Panc1 (cell line): ENCODE measurements around the gene NKD1.

Source experiments
- CTCF ChIP-seq: fragments of 450-650 bp; IDR thresholded peaks from 2 replicates; pipeline ENCODE4 v1.5.1; 2017; ENCODE audit warnings: mild to moderate bottlenecking
- POLR2AphosphoS5 ChIP-seq: IDR thresholded peaks from 2 replicates; pipeline ENCODE4 v1.6.1; 2012; ENCODE audit warnings: mild to moderate bottlenecking, low read depth, low read length, moderate library complexity
- REST ChIP-seq, 2 experiments: IDR thresholded peaks; 2 replicates each; pipeline ENCODE4 v1.6.1; 2011 to 2012; ENCODE audit warnings: low read depth in 2 of 2, control low read depth in 1 of 2, low read length in 1 of 2, mild to moderate bottlenecking in 1 of 2, moderate library complexity in 1 of 2; ENCODE audit not compliant: insufficient read depth in 1 of 2

GRCh38 chr16:50680556-50680893 lies 132.3 kb downstream of the NKD1 start:
- TF ChIP-seq CTCF (no peak), REST (IDR thresholded peaks at IDR 0.05; ENCODE audit: insufficient read depth in 1 of 2, low read depth in 2 of 2, low read length in 1 of 2) (no peak), POLR2AphosphoS5 (no peak)
